GM18508 (cell line): ENCODE measurements around the gene CFAP43.

Source experiments
- ATAC-seq: cut with Tn5 transposase; IDR thresholded peaks from one replicate; pipeline ENCODE4 v1.9.1; 2021; ENCODE audit warnings: moderate number of reproducible peaks; ENCODE audit not compliant: insufficient read depth, unreplicated experiment

The CFAP43 gene

GRCh38 chr10:104104418-104104817, 127.7 kb downstream of the CFAP43 start:
- no peak for ATAC-seq

DNA sequence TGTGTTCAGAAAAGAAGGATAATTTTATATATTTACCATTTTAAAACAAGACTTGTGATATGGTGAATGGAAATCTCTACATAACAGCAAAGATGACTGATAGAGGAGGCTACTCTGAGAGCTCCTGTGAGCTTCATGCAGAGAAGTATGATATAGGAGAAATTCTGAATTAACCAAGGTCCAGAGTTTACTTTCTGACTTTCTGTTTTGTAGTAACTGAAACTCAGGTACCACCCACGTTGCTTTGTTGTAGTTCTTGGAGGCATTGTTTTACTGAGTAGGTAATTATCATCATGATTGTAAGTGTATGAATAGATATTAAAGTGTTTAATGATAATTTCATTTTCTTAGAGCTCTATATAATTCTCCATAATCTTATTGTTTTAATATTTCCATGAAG, 128.2 kb downstream of the CFAP43 start:
- ATAC-seq, result no peak

DNA sequence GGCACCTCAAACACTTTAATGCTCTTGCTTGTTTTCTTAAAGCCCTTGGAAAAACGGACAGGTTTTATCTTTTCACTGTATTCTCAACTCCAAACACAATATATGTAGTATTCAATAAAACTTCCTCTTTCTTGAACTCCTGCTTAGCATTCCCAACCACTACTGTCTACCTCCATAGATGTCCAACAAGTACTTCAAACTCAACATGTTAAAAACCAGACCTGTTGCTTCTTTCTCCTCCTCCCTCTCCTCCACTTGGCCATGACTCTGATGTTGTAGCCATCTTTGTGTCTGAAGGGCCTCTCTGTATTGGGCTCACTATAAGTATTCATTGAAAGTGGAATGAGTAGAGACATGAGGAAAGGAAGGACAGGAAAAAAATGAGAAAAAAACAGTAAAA, 130.3 kb downstream of the CFAP43 start:
- ATAC-seq, result no peak

DNA sequence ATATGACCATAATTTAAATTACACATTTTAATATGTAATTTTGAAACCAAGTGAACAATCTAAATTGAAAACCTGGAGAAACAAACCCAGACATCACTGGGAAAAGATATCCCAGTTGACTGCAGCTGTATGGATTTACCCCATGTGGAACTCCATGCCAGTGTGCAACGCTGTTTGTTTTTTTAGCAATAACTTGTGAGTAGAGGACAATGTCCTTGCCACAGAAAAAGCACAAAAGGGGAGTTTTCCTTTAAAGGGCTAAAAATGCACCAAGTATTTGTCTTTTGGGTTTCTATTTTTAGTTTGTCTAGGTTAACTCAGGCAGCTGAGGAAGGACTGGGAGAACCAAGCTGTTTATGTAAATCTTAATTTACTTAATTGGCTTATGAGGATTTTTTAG, 131.4 kb downstream of the CFAP43 start:
- no peak for ATAC-seq

DNA sequence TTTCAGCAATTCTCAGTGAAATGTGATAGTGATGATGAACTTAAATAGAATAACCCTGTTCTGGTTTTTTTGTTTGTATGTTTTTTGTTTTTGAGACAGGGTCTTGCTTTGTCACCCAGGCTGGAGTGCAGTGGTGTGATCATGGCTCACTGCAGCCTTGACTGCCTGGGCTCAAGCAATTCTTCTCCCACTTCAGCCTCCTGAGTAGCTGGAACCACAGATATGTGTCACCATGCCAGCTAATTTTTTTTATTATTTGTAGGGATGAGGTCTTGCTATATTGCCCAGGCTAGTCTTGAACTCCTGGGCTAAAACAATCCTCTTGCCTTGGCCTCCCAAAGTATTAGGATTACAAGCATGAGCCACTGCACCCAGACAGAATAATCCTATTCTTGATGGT, 132.2 kb downstream of the CFAP43 start:
- ATAC-seq, result no peak

GRCh38 chr10:104099269-104099668, 132.9 kb downstream of the CFAP43 start:
- ATAC-seq, result no peak

DNA sequence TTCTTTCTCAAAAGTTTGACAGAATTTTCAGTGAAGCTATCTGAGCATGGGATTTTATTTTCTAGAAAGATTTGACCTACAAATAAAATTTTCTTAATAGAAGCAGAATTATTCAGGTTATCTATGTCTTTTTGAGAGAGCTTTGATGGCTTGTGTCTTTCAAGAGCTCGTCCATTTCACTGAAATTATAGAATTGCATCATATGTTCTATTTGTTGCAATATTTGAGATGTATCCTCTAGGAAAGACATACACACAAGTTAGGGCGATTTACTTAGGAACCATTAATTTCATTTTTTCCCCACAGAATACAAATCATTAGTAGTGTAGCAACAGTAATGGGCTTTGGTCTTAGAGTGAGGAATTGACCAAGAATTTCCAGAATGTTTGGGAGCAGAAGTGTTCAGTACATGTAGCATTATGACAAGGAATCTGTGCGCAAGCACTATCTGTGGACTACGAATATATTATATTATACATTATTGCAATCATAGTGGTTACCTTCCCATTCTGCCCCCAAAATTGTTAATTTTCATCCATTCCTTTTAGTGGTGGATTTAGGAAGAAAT, 133.7 kb downstream of the CFAP43 start:
- no peak for ATAC-seq

GRCh38 chr10:104096692-104097091, 135.5 kb downstream of the CFAP43 start:
- ATAC-seq, result no peak

DNA sequence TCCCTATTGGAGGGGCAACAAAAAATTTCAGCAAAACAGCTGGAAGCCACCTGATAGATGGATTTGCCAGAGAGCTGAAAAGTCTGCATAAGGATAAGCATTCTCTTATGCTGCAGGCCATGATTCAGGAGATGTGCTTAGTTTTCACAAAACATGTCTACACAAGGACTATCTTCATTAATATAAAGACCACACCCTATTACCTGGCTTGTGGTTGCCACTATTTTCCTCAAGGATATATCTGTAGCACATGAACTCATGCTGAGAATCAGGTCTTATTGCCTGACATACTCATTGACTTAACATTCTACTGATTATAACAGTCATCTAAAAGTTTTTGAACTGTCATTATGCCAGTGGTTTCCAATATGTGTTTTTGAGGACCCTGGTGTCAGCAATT, 139.4 kb downstream of the CFAP43 start:
- ATAC-seq, result no peak

- no peak for ATAC-seq
Observed at GRCh38 chr10:104090611-104091010, 141.6 kb downstream of the CFAP43 start.

DNA sequence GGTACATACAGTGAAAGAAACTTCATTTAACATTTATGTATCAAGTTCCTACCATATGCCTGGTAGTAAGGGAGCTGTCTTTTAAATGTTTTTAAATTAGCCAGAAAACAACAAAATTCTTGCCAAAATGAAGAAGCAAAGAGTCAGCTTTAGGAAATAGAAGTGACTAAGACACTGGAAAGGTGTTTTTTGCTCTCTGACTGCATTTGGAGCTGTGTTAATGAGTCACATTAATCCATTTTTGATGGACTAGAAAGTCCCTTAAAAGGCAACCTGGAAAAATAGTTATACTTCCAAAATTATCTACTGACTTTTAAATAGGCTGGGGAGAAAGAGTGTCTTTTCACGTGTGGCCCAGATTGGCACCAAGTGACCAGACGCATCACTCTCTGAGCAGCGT, 142.5 kb downstream of the CFAP43 start:
- ATAC-seq, result no peak

GRCh38 chr10:104088239-104088638, 143.9 kb downstream of the CFAP43 start:
- no peak for ATAC-seq

DNA sequence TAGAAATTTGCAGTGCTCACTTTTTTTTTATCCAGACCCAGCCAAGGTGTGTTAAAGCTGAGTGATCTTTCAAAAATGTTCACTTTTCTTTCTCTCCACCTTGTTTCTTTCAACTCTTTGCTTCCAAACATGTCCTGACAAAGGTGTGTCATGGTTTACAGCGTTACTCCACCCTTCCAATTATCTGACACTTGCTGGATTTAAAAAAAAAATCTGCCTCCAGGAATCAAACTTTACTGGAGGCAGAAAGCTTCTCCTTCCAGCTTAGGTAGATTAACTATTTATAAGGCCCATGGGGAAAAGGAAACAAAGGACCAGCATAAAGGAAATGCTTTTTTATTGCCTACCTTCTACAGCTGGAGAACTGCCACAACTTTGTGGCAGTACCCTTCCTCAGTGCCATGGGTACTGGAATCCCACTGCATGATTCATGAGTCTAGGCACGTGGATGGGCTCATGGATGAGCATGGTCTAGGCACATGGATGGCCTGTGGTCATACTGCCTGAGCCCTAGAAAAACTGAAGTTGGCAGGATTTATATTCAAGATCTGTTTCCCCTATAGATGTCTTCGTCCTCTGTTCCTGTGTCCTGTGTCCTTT, 146.3 kb downstream of the CFAP43 start, which contains the start of gene COL17A1:
Gene COL17A1 (minus strand): TSS at position 80 of the 600 bp plus-strand sequence. CDS start 5,207 bp downstream, outside the sequence.
- ATAC-seq, result no peak

DNA sequence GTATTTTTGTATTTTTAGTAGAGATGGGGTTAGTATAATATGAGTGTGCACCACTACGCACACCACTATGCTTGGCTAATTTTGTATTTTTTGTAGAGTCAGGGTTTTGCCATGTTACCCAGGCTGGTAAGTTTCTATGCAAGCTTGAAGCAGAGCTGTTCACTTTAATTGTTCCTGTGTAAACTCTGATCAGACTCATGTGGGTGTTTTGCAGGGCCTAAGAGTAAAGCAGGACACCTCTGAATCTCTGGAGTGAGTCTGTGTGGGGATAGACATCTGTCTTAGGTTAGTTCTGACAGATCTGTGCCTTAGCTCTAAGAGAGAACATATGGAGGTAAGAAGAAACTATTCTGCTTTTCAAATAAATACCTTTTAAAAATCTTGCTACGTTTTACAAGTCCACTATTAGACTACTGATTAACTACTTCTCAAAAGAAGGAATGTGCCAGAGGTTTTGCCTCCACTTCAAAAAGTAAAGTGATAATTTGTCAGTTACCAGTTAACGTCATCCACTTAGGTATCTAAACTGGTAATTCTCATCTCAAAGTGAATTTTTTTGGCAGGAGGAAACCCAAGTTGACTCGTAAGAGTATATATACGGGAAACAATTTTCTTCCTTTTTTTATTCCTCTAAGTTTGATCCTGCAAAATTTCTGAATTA, 147.6 kb downstream of the CFAP43 start:
- no peak for ATAC-seq

GRCh38 chr10:104081998-104082397, 150.2 kb downstream of the CFAP43 start:
- no peak for ATAC-seq

DNA sequence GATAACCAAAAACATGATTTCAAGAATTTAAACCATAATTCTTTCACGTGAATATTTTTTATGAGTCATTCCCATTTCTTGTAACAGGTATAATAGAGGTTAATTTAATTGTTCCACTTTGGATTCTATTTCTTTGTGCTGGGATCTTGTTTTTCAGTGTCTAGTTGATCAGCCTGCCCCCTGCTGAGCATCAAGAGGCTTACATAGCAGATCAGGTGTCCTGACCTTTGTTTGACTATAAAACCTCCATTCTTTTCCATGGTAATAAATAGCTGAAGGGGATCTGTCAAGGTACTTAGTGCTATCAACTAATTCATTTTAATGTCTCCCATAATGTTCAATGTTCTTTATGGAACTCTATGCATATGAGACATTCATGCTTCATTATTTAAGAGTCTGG, 151.4 kb downstream of the CFAP43 start:
- no peak for ATAC-seq
